Measurements from ENCODE around the gene HMGCR. TPM values are rescaled to one million over a fixed set of nuclear protein-coding genes. Genes with fewer than 3 reads are reported as not detected.
"Not testable (repeated sequence)": the region's sequence is repeated elsewhere in the genome, so short reads cannot be mapped to it uniquely, and the experiment has no call there.

The HMGCR gene
- total RNA-seq, 1 experiment from 2014 or later: 137 TPM

GRCh38 chr5:75331095-75332090, 5.6 kb upstream of the HMGCR start:
- Mint-ChIP-seq H3K27ac (no peak overlapping the region), H3K27me3 (ENCODE audit: low read depth) (no peaks in the 10 kb centered on the region)

GRCh38 chr5:75333759-75334158, 3.3 kb upstream of the HMGCR start:
- DNase-seq (ENCODE audit: low spot score); ATAC-seq; H3K4me3 Mint-ChIP-seq; H3K9me3 Mint-ChIP-seq; H3K27ac Mint-ChIP-seq; H3K27me3 Mint-ChIP-seq (ENCODE audit: low read depth); POLR2A ChIA-PET: not testable (repeated sequence)
- CTCF ChIA-PET: interaction anchor here (0.6 to 0.9 kb wide), 3 partner anchors 16 to 1626 kb away, joined by 3 read pairs; no protein-coding TSS in a partner anchor
- H3K4me1 Mint-ChIP-seq: peaks cover 10% of the 10 kb centered on the region
- H3K36me3 Mint-ChIP-seq: peaks cover 11% of the 10 kb centered on the region; the same call in 1 of the 2 replicates

More at GRCh38 chr5:75331095-75332090, 5.6 kb upstream of the HMGCR start:
- no peak overlapping the region for H3K4me3 Mint-ChIP-seq
- TF ChIP-seq CDX4 (CRISPR knock-in tag; IDR thresholded peaks at IDR 0.05; ENCODE audit: borderline replicate concordance): no peak
- TF ChIP-seq ATF3 (CRISPR knock-in tag; conservative IDR thresholded peaks at IDR 0.05): no peak
- TF ChIP-seq JUN (CRISPR knock-in tag; IDR thresholded peaks at IDR 0.05): no peak
- no peak for TF ChIP-seq NR2C2 (CRISPR knock-in tag; IDR thresholded peaks at IDR 0.05)
- TF ChIP-seq MYBL2 (CRISPR knock-in tag; IDR thresholded peaks at IDR 0.05): no peak
- TF ChIP-seq ZMAT4 (CRISPR knock-in tag; IDR thresholded peaks at IDR 0.05): no peak
- no peak for TF ChIP-seq ERG (CRISPR knock-in tag; IDR thresholded peaks at IDR 0.05)
- TF ChIP-seq ZNF396 (CRISPR knock-in tag; IDR thresholded peaks at IDR 0.05; ENCODE audit: borderline replicate concordance): no peak
- no peak for TF ChIP-seq E2F4 (CRISPR knock-in tag; IDR thresholded peaks at IDR 0.05; ENCODE audit: borderline replicate concordance, low read depth)
- no peak for TF ChIP-seq TP53 (CRISPR knock-in tag; IDR thresholded peaks at IDR 0.05)
- ATAC-seq (no peak), DNase-seq (ENCODE audit: low spot score) (no peak)
- H3K9me3 Mint-ChIP-seq: peaks cover 5% of the 10 kb centered on the region; the same call in 1 of the 2 replicates
- peaks cover 3% of the 10 kb centered on the region; the same call in 1 of the 2 replicates for H3K4me1 Mint-ChIP-seq
- CTCF ChIA-PET: interaction anchor here (0.6 to 2.2 kb wide), 3 partner anchors 11 to 281 kb away, joined by 3 to 7 read pairs (median 5); no protein-coding TSS in a partner anchor
- POLR2A ChIA-PET: no interaction called here
- H3K36me3 Mint-ChIP-seq: 0 out of 2 replicates have a peak, but pooled peaks cover 4% of the 10 kb centered on the region

- H3K27me3 Mint-ChIP-seq (ENCODE audit: low read depth); H3K9me3 Mint-ChIP-seq; POLR2A ChIA-PET; H3K4me3 Mint-ChIP-seq; H3K27ac Mint-ChIP-seq; ATAC-seq; DNase-seq (ENCODE audit: low spot score): not testable (repeated sequence)
- H3K36me3 Mint-ChIP-seq: peaks cover 11% of the 10 kb centered on the region; the same call in 1 of the 2 replicates
- CTCF ChIA-PET: interaction anchor here (0.9 kb wide), 1 partner anchor 178 kb away, joined by 3 read pairs; no protein-coding TSS in a partner anchor
- H3K4me1 Mint-ChIP-seq: peaks cover 13% of the 10 kb centered on the region
Observed at GRCh38 chr5:75334413-75334812, 2.6 kb upstream of the HMGCR start.

- POLR2A ChIA-PET: no interaction called here
- Mint-ChIP-seq H3K4me3 (0 out of 2 replicates have a peak overlapping the region, but pooled peaks have one; percentile 6), H3K36me3 (peaks cover 11% of the 10 kb centered on the region; the same call in 1 of the 2 replicates), H3K9me3 (peaks cover 5% of the 10 kb centered on the region; the same call in 1 of the 2 replicates), H3K27ac (no peak overlapping the region), H3K4me1 (peaks cover 23% of the 10 kb centered on the region), H3K27me3 (ENCODE audit: low read depth) (no peaks in the 10 kb centered on the region)
- ATAC-seq (no peak), DNase-seq (ENCODE audit: low spot score) (no peak)
- CTCF ChIA-PET: no interaction called here
- TF ChIP-seq NFATC4 (CRISPR knock-in tag; IDR thresholded peaks at IDR 0.05): no peak
- TF ChIP-seq ZSCAN18 (CRISPR knock-in tag; IDR thresholded peaks at IDR 0.05): no peak
- TF ChIP-seq ZNF416 (CRISPR knock-in tag; IDR thresholded peaks at IDR 0.05): no peak
- TF ChIP-seq USF1 (CRISPR knock-in tag; IDR thresholded peaks at IDR 0.05): no peak
- TF ChIP-seq SMAD3 (CRISPR knock-in tag; IDR thresholded peaks at IDR 0.05; ENCODE audit: borderline replicate concordance): no peak
- no peak for TF ChIP-seq PREB (CRISPR knock-in tag; IDR thresholded peaks at IDR 0.05; ENCODE audit: borderline replicate concordance)
- TF ChIP-seq NR3C1 (CRISPR knock-in tag; conservative IDR thresholded peaks at IDR 0.05; ENCODE audit: low read depth): no peak
- TF ChIP-seq OVOL2 (CRISPR knock-in tag; IDR thresholded peaks at IDR 0.05; ENCODE audit: borderline replicate concordance): no peak
- no peak for TF ChIP-seq HMGA2 (CRISPR knock-in tag; IDR thresholded peaks at IDR 0.05)
- TF ChIP-seq NFE2L1 (CRISPR knock-in tag; IDR thresholded peaks at IDR 0.05): no peak
Observed at GRCh38 chr5:75335486-75335885, 1.5 kb upstream of the HMGCR start.

Data from WTC11 (cell line).